Keratinocyte (primary cell): ENCODE results near the gene SNX19. TPM values are rescaled to one million over a fixed set of nuclear protein-coding genes. Genes with fewer than 3 reads are reported as not detected.

ENCODE experiments used
- DNase-seq: peaks from one replicate; pipeline ENCODE4 v3.0.0-alpha.2; 2011; ENCODE audit warnings: low read depth, missing footprints, low spot score
- FAIRE-seq: peaks from 2 replicates; lab custom pipeline; 2011; peaks lifted over from hg19 to GRCh38; lab: Jason Lieb, UNC
- H2AFZ ChIP-seq: 2 replicates; pipeline ENCODE4 v1.6.0; 2012; ENCODE audit warnings: low read length, control low read depth, inconsistent platforms; ENCODE audit not compliant: control insufficient read depth
- H3K27ac ChIP-seq: 2 replicates; pipeline ENCODE4 v1.5.1; 2011; ENCODE audit warnings: low read length; ENCODE audit not compliant: control insufficient read depth, insufficient read depth
- H3K27me3 ChIP-seq: 3 replicates; pipeline ENCODE4 v1.6.0; 2011; ENCODE audit warnings: low read length; ENCODE audit not compliant: control insufficient read depth, insufficient read depth; ENCODE audit errors: extremely low read depth
- H3K36me3 ChIP-seq, 2 experiments: 2 replicates in 1 of 2; 3 replicates in 1 of 2; pipeline ENCODE4 v1.5.1; 2011; ENCODE audit warnings: low read length in 2 of 2, mild to moderate bottlenecking in 1 of 2; ENCODE audit not compliant: control insufficient read depth in 2 of 2, insufficient read depth in 2 of 2; ENCODE audit errors: extremely low read depth in 1 of 2
- H3K4me1 ChIP-seq: 3 replicates; pipeline ENCODE4 v1.5.1; 2011; ENCODE audit warnings: low read length; ENCODE audit not compliant: control insufficient read depth, insufficient read depth; ENCODE audit errors: extremely low read depth
- H3K4me2 ChIP-seq: 3 replicates; pipeline ENCODE4 v1.6.0; 2011; ENCODE audit warnings: low read depth, low read length; ENCODE audit not compliant: control insufficient read depth, insufficient read depth; ENCODE audit errors: extremely low read depth
- H3K4me3 ChIP-seq, 3 experiments: fragments of 200-600 bp in 1 of 3; sonication (generic) in 1 of 3; 2 replicates in 2 of 3; 3 replicates in 1 of 3; pipeline ENCODE4 v1.5.1; 2011 to 2016; ENCODE audit warnings: low read length in 3 of 3, mild to moderate bottlenecking in 3 of 3, control low read depth in 2 of 3, inconsistent platforms in 1 of 3, low read depth in 1 of 3, mixed read lengths in 1 of 3, mixed run types in 1 of 3, moderate library complexity in 1 of 3; ENCODE audit not compliant: control insufficient read depth in 2 of 3, insufficient read depth in 2 of 3; ENCODE audit errors: extremely low read depth in 1 of 3
- H3K79me2 ChIP-seq: 2 replicates; pipeline ENCODE4 v1.6.0; 2012; ENCODE audit warnings: low read length; ENCODE audit not compliant: control insufficient read depth, insufficient read depth
- H3K9ac ChIP-seq: 3 replicates; pipeline ENCODE4 v1.6.0; 2011; ENCODE audit warnings: low read length; ENCODE audit not compliant: control insufficient read depth, insufficient read depth; ENCODE audit errors: extremely low read depth
- H3K9me1 ChIP-seq: 3 replicates; pipeline ENCODE4 v1.6.0; 2011; ENCODE audit warnings: low read length; ENCODE audit not compliant: control insufficient read depth, insufficient read depth; ENCODE audit errors: extremely low read depth
- H3K9me3 ChIP-seq: 2 replicates; pipeline ENCODE4 v1.5.1; 2012; ENCODE audit warnings: low read depth, low read length; ENCODE audit not compliant: control insufficient read depth
- H4K20me1 ChIP-seq: 3 replicates; pipeline ENCODE4 v1.6.0; 2011; ENCODE audit warnings: low read length; ENCODE audit not compliant: control insufficient read depth, insufficient read depth; ENCODE audit errors: extremely low read depth
- EZH2 ChIP-seq: IDR thresholded peaks from one replicate; pipeline ENCODE4 v1.6.1; 2012; ENCODE audit warnings: inconsistent platforms, mild to moderate bottlenecking, low read length, moderate library complexity
- dilution Hi-C: fragments of 300-500 bp; cut with MboI; formaldehyde crosslinking; loops from one replicate; pipeline ENCODE4 v1.7.0; 2020; ENCODE audit warnings: low sequenced_read_pairs; ENCODE audit not compliant: extremely low pct_ligation_motif_present
- polyA plus RNA-seq, 5 experiments: library from polyadenylated mRNA; depleted of rRNA in 3 of 5; stranded (reverse) in 3 of 5; stranded (forward) in 1 of 5; unstranded in 1 of 5; fragments of >200 nt; gene quantifications; 1 replicate in 1 of 5; 2 replicates in 3 of 5; 3 replicates in 1 of 5; pipeline versions ENCODE4 v1.2.1 to v1.2.3, GENCODE V29; 2011 to 2012; ENCODE audit warnings: missing spikeins in 2 of 5, low read depth in 1 of 5, low replicate concordance in 1 of 5
- TF ChIP-seq, protein P1 (sequence below), 3 experiments: IDR thresholded peaks in 1 of 3; conservative IDR thresholded peaks in 1 of 3; optimal IDR thresholded peaks in 1 of 3; 2 replicates in 2 of 3; 3 replicates in 1 of 3; pipeline versions ENCODE3 to v1.5.1; 2011; ENCODE audit warnings: low read length in 3 of 3, mild to moderate bottlenecking in 3 of 3, moderate library complexity in 2 of 3, control low read depth in 1 of 3, inconsistent platforms in 1 of 3; ENCODE audit not compliant: insufficient read depth in 2 of 3; ENCODE audit errors: extremely low read depth in 1 of 3

The SNX19 gene
- polyA plus RNA-seq, 1 donor (not counting 4 experiments of a cell fraction or from before 2014, with no cell fraction given): 29.1 TPM

DNA sequence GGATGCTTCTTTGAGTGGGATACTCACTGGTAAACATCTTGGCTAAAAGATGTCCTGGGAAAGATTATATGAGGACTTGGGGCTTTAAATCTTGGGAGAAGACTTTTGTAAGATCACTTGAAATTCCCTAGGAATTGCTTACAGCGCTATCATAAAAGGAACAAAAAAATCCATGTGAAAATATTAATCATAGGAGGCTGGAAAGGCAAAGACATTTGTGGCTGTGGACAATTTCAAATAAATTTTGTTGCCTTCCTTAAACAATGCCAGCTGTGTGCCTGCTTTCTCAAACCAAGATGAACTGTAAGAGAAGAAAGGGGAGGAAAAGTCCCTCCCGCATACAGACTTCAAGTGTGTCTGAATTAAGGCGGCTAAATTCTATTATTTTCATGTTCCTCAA is 75.6 kb downstream of the SNX19 start:
- Histone ChIP-seq H3K9me1 (no peaks in the 10 kb centered on the region), H3K9me3 (no peaks in the 10 kb centered on the region), H3K4me2 (no peak overlapping the region), H3K36me3 (no peaks in the 10 kb centered on the region), H3K4me1 (peaks cover under 1% of the 10 kb centered on the region), H3K9ac (no peak overlapping the region), H3K27me3 (no peaks in the 10 kb centered on the region), H3K27ac (no peak overlapping the region), H3K79me2 (no peaks in the 10 kb centered on the region), H2AFZ (no peak overlapping the region), H4K20me1 (no peaks in the 10 kb centered on the region), H3K4me3 (no peak overlapping the region)
- no peak for FAIRE-seq
- no peak for TF ChIP-seq EZH2
- TF ChIP-seq, protein P1, sequence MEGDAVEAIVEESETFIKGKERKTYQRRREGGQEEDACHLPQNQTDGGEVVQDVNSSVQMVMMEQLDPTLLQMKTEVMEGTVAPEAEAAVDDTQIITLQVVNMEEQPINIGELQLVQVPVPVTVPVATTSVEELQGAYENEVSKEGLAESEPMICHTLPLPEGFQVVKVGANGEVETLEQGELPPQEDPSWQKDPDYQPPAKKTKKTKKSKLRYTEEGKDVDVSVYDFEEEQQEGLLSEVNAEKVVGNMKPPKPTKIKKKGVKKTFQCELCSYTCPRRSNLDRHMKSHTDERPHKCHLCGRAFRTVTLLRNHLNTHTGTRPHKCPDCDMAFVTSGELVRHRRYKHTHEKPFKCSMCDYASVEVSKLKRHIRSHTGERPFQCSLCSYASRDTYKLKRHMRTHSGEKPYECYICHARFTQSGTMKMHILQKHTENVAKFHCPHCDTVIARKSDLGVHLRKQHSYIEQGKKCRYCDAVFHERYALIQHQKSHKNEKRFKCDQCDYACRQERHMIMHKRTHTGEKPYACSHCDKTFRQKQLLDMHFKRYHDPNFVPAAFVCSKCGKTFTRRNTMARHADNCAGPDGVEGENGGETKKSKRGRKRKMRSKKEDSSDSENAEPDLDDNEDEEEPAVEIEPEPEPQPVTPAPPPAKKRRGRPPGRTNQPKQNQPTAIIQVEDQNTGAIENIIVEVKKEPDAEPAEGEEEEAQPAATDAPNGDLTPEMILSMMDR (optimal IDR thresholded peaks at IDR 0.05 in 1 of 3, IDR thresholded peaks at IDR 0.05 in 1 of 3, conservative IDR thresholded peaks at IDR 0.05 in 1 of 3; ENCODE audit: extremely low read depth in 1 of 3, insufficient read depth in 2 of 3, low read length in 3 of 3): no peak
- no peak for DNase-seq
- dilution Hi-C loops: no loop called here

DNA sequence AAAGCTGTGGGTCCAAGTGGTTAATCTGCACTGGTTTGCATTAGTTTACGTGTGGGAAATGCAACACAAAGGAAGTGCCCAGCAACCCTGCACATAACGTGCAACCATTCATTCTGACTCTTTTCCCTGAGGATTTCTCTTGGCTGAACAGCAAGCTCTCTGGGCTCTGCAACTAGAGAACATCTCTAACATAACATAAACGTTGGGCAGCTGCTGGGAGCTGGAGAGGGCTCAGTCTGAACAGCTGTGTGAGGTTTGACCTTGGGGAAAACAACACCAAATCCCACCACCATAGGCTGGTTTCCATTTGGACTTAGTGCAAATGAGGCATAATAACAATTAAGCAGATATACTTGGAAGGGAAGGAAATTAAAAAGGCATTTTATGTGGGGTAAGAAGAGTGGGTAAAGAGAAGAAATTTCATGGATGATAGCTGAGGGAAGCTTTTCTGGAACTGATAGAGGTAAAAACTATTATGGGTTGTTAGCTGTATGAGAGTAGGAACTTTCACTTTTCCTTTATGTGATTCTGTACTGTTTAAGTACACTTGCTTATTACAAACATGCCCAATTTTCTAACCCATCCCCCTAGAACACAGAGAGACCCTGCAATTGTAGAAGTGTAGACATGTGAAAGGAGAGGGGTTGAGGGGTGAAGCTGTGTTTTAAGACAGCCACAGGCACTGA is 76.2 kb downstream of the SNX19 start:
- no peak overlapping the region for H3K4me3 ChIP-seq
- no peaks in the 10 kb centered on the region for H3K9me1 ChIP-seq
- H3K9me3 ChIP-seq: no peaks in the 10 kb centered on the region
- H3K27ac ChIP-seq: no peak overlapping the region
- H3K79me2 ChIP-seq: no peaks in the 10 kb centered on the region
- no peaks in the 10 kb centered on the region for H3K4me1 ChIP-seq
- dilution Hi-C loops: no loop called here
- H3K4me2 ChIP-seq: no peak overlapping the region
- no peaks in the 10 kb centered on the region for H3K27me3 ChIP-seq
- no peak for FAIRE-seq
- no peak for DNase-seq
- no peak overlapping the region for H2AFZ ChIP-seq
- H3K9ac ChIP-seq: no peak overlapping the region
- no peaks in the 10 kb centered on the region for H4K20me1 ChIP-seq
- TF ChIP-seq, protein P1 (optimal IDR thresholded peaks at IDR 0.05 in 1 of 3, IDR thresholded peaks at IDR 0.05 in 1 of 3, conservative IDR thresholded peaks at IDR 0.05 in 1 of 3; ENCODE audit: extremely low read depth in 1 of 3, insufficient read depth in 2 of 3, low read length in 3 of 3): no peak
- no peak for TF ChIP-seq EZH2
- H3K36me3 ChIP-seq: no peaks in the 10 kb centered on the region
